Measurements from ENCODE around the gene IL2RA.

The IL2RA gene

GRCh38 chr10:5988336-5988920 lies 73.7 kb downstream of the IL2RA start:
- peaks cover 7% of the 10 kb centered on the region for H3K4me1 ChIP-seq (ENCODE audit: control insufficient read depth, insufficient read depth, low read length, poor library complexity, severe bottlenecking)
- no peaks in the 10 kb centered on the region for H3K36me3 ChIP-seq (ENCODE audit: control insufficient read depth, insufficient read depth, low read length)
- H3K9me3 ChIP-seq (ENCODE audit: control insufficient read depth, low read length): peaks cover 5% of the 10 kb centered on the region
- no peak for DNase-seq
- no peaks in the 10 kb centered on the region for H3K27me3 ChIP-seq (replicated peaks; ENCODE audit: control insufficient read depth, insufficient read depth, low read length, poor library complexity, severe bottlenecking)
- H3K27ac ChIP-seq (ENCODE audit: insufficient read depth, low read length, poor library complexity, severe bottlenecking): no peak overlapping the region
- H3K4me3 ChIP-seq (ENCODE audit: insufficient read depth, low read depth, low read length, poor library complexity, severe bottlenecking): no peak overlapping the region

DNA sequence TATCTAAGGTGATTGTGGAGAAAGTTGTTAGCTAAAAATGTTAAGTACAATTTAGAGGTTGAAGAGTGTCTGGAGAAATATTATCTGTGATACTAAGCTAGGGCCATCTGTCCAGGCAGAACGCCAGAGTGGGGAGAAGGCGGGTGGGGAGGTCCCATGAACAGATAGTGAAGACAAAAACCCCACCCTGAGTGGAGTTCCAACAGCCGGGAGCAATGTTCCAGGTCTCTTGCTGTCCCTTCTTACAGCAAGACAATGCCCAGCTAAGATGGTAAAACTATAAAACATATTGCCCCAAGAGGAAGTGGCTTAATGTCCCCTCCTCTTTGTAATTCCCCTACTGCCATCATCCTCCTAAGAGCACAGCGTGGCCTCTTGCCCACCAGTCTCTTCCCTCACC lies 74.4 kb downstream of the IL2RA start:
- peaks cover 7% of the 10 kb centered on the region for H3K4me1 ChIP-seq (ENCODE audit: control insufficient read depth, insufficient read depth, low read length, poor library complexity, severe bottlenecking)
- DNase-seq: no peak

DNA sequence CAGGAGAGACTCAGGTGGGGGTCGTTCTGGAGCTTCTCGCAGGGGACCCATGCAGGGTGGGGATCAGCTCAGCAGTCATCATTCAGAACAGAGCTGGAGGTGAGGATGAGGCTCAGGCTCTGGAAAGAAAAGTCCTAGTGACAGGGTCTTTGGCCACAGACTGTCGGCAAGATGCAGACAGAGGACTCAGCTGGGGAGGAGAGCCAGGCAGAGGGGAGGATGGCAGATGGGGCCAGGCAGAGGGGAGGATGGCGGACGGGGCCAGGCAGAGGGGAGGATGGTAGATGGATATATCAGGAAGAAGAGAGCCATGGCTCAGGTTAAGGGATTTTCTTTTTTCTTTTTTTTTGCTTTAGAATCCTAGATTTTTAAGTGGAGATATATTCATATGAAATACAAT lies 77.1 kb downstream of the IL2RA start:
- H3K4me3 ChIP-seq (ENCODE audit: insufficient read depth, low read depth, low read length, poor library complexity, severe bottlenecking): no peak overlapping the region
- no peaks in the 10 kb centered on the region for H3K9me3 ChIP-seq (ENCODE audit: control insufficient read depth, low read length)
- DNase-seq: no peak
- H3K27ac ChIP-seq (ENCODE audit: insufficient read depth, low read length, poor library complexity, severe bottlenecking): no peak overlapping the region
- H3K36me3 ChIP-seq (ENCODE audit: control insufficient read depth, insufficient read depth, low read length): no peaks in the 10 kb centered on the region
- H3K4me1 ChIP-seq (ENCODE audit: control insufficient read depth, insufficient read depth, low read length, poor library complexity, severe bottlenecking): peaks cover 7% of the 10 kb centered on the region
- H3K27me3 ChIP-seq (replicated peaks; ENCODE audit: control insufficient read depth, insufficient read depth, low read length, poor library complexity, severe bottlenecking): no peaks in the 10 kb centered on the region

More for the DNA sequence above, 74.4 kb downstream of the IL2RA start:
- Histone ChIP-seq H3K36me3 (ENCODE audit: control insufficient read depth, insufficient read depth, low read length) (no peaks in the 10 kb centered on the region), H3K27ac (ENCODE audit: insufficient read depth, low read length, poor library complexity, severe bottlenecking) (no peak overlapping the region), H3K4me3 (ENCODE audit: insufficient read depth, low read depth, low read length, poor library complexity, severe bottlenecking) (no peak overlapping the region), H3K27me3 (replicated peaks; ENCODE audit: control insufficient read depth, insufficient read depth, low read length, poor library complexity, severe bottlenecking) (no peaks in the 10 kb centered on the region), H3K9me3 (ENCODE audit: control insufficient read depth, low read length) (peaks cover 5% of the 10 kb centered on the region)

- DNase-seq: no peak
- Histone ChIP-seq H3K27me3 (replicated peaks; ENCODE audit: control insufficient read depth, insufficient read depth, low read length, poor library complexity, severe bottlenecking) (no peaks in the 10 kb centered on the region), H3K4me3 (ENCODE audit: insufficient read depth, low read depth, low read length, poor library complexity, severe bottlenecking) (no peak overlapping the region), H3K27ac (ENCODE audit: insufficient read depth, low read length, poor library complexity, severe bottlenecking) (no peak overlapping the region), H3K9me3 (ENCODE audit: control insufficient read depth, low read length) (no peaks in the 10 kb centered on the region), H3K4me1 (ENCODE audit: control insufficient read depth, insufficient read depth, low read length, poor library complexity, severe bottlenecking) (peaks cover 7% of the 10 kb centered on the region), H3K36me3 (ENCODE audit: control insufficient read depth, insufficient read depth, low read length) (no peaks in the 10 kb centered on the region)
Observed at GRCh38 chr10:5983774-5984173, 78.4 kb downstream of the IL2RA start.

GRCh38 chr10:5981529-5981928 lies 80.6 kb downstream of the IL2RA start:
- no peaks in the 10 kb centered on the region for H3K9me3 ChIP-seq (ENCODE audit: control insufficient read depth, low read length)
- H3K4me3 ChIP-seq (ENCODE audit: insufficient read depth, low read depth, low read length, poor library complexity, severe bottlenecking): no peak overlapping the region
- no peak for DNase-seq
- peaks cover 3% of the 10 kb centered on the region for H3K36me3 ChIP-seq (ENCODE audit: control insufficient read depth, insufficient read depth, low read length)
- H3K27ac ChIP-seq (ENCODE audit: insufficient read depth, low read length, poor library complexity, severe bottlenecking): no peak overlapping the region
- H3K27me3 ChIP-seq (replicated peaks; ENCODE audit: control insufficient read depth, insufficient read depth, low read length, poor library complexity, severe bottlenecking): no peaks in the 10 kb centered on the region
- H3K4me1 ChIP-seq (ENCODE audit: control insufficient read depth, insufficient read depth, low read length, poor library complexity, severe bottlenecking): peaks cover 4% of the 10 kb centered on the region

- H3K4me1 ChIP-seq (ENCODE audit: control insufficient read depth, insufficient read depth, low read length, poor library complexity, severe bottlenecking): peaks cover 10% of the 10 kb centered on the region
- H3K27ac ChIP-seq (ENCODE audit: insufficient read depth, low read length, poor library complexity, severe bottlenecking): peak overlapping the region; percentile 93
- no peaks in the 10 kb centered on the region for H3K9me3 ChIP-seq (ENCODE audit: control insufficient read depth, low read length)
- H3K36me3 ChIP-seq (ENCODE audit: control insufficient read depth, insufficient read depth, low read length): peaks cover 3% of the 10 kb centered on the region
- no peaks in the 10 kb centered on the region for H3K27me3 ChIP-seq (replicated peaks; ENCODE audit: control insufficient read depth, insufficient read depth, low read length, poor library complexity, severe bottlenecking)
- peak overlapping the region; percentile 92 for H3K4me3 ChIP-seq (ENCODE audit: insufficient read depth, low read depth, low read length, poor library complexity, severe bottlenecking)
- no peak for DNase-seq
Observed at GRCh38 chr10:5978230-5978489, 84.0 kb downstream of the IL2RA start.

DNA sequence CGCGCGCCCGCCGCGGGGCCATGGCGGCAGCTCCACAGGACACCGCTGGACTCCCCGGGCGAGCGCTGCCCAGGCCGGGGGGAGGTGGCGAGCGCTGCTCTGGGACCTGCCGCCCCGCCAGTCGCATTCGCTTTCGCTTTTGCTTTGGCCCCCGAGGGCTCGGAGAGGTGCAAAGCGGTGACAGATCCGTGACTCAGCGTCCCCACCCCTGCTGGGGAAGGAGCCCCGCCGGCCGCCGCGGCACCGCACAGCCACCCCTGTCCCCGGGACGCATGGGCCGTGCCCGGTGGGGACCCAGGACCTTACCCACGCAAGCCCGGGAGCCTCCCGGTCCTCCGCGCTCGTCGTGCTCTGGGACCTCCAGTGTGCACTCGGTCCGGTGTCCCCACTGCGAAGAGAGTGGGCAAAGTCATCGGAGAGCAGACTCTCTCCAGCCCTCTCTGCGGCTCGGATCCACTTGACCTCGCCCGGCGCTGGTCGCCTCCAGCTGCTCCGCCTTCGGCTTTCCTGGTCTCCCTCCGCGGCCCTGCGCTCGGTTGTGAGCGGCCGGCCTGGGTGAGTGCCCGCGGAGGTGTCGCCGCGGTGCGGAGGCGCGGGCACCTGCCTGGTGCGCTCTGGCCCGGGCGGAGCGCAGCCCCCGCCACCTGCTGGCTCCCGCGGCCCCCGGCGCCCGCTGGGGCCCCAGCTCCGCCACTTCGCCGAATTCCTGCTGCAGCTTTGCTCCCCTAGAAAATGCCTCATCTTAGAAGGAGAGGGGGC lies 84.5 kb downstream of the IL2RA start, which contains the start of gene IL15RA:
TSS of gene IL15RA (minus strand) at position 73 of the 759 bp plus-strand sequence. CDS start at position 22, 51 bp downstream.
- Histone ChIP-seq H3K27me3 (replicated peaks; ENCODE audit: control insufficient read depth, insufficient read depth, low read length, poor library complexity, severe bottlenecking) (no peaks in the 10 kb centered on the region), H3K27ac (ENCODE audit: insufficient read depth, low read length, poor library complexity, severe bottlenecking) (peak within 1 kb of the TSS; percentile 93), H3K36me3 (ENCODE audit: control insufficient read depth, insufficient read depth, low read length) (peaks cover 3% of the 10 kb centered on the region), H3K4me1 (ENCODE audit: control insufficient read depth, insufficient read depth, low read length, poor library complexity, severe bottlenecking) (peaks cover 10% of the 10 kb centered on the region), H3K4me3 (ENCODE audit: insufficient read depth, low read depth, low read length, poor library complexity, severe bottlenecking) (peak within 1 kb of the TSS; percentile 92), H3K9me3 (ENCODE audit: control insufficient read depth, low read length) (no peaks in the 10 kb centered on the region)
- DNase-seq: peak; percentile 72 to 78 (median 73)

- peaks cover 3% of the 10 kb centered on the region for H3K36me3 ChIP-seq (ENCODE audit: control insufficient read depth, insufficient read depth, low read length)
- H3K27ac ChIP-seq (ENCODE audit: insufficient read depth, low read length, poor library complexity, severe bottlenecking): peak overlapping the region; percentile 93
- peak overlapping the region; percentile 92 for H3K4me3 ChIP-seq (ENCODE audit: insufficient read depth, low read depth, low read length, poor library complexity, severe bottlenecking)
- H3K27me3 ChIP-seq (replicated peaks; ENCODE audit: control insufficient read depth, insufficient read depth, low read length, poor library complexity, severe bottlenecking): no peaks in the 10 kb centered on the region
- no peaks in the 10 kb centered on the region for H3K9me3 ChIP-seq (ENCODE audit: control insufficient read depth, low read length)
- peak in 2 of 3 donors; percentile 11 to 19 for DNase-seq
- H3K4me1 ChIP-seq (ENCODE audit: control insufficient read depth, insufficient read depth, low read length, poor library complexity, severe bottlenecking): peaks cover 10% of the 10 kb centered on the region
Observed at GRCh38 chr10:5976512-5977470, 85.4 kb downstream of the IL2RA start.

DNA sequence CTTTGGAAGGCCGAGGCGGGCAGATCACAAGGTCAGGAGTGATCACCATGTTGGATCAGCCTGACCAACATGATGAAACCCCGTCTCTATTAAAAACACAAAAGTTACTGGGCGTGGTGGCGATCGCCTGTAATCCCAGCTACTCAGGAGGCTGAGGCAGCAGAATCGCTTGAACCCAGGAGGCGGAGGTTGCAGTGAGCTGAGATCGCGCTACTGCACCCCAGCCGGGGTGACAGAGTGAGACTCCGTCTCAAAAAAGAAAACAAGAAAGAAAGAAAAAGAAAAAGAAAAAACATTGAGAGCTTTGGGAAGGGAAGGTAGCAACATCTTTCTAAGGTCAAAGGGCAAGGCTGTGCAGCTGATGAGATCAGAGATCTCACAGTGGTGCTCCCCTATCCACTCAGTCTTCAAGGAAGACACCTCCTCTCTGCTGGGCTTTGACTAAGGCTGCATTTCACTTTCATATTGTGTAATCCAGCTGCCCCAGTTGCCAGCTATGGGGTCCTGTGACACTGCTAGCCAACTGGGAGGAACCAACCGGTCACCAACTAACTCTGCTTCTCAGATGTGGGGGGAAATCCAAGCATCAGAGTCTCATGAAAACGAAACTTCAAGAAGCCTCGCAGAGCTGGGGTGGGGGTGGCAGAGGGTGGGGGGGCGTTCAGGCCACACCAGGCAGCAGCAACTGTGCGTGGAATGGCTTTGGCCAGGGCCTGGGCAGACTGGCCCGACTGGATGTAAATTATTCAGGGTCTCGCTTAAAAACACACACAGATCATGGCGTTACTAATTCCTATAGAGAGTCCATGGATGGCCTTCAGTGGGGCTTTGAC lies 86.3 kb downstream of the IL2RA start:
- Histone ChIP-seq H3K4me3 (ENCODE audit: insufficient read depth, low read depth, low read length, poor library complexity, severe bottlenecking) (peak overlapping the region; percentile 92), H3K36me3 (ENCODE audit: control insufficient read depth, insufficient read depth, low read length) (peaks cover 3% of the 10 kb centered on the region), H3K4me1 (ENCODE audit: control insufficient read depth, insufficient read depth, low read length, poor library complexity, severe bottlenecking) (peaks cover 18% of the 10 kb centered on the region), H3K27me3 (replicated peaks; ENCODE audit: control insufficient read depth, insufficient read depth, low read length, poor library complexity, severe bottlenecking) (no peaks in the 10 kb centered on the region), H3K9me3 (ENCODE audit: control insufficient read depth, low read length) (no peaks in the 10 kb centered on the region), H3K27ac (ENCODE audit: insufficient read depth, low read length, poor library complexity, severe bottlenecking) (peak overlapping the region; percentile 93)
- DNase-seq: peak; percentile 31 to 52 (median 46)

Measured in effector memory CD4-positive, alpha-beta T cell (primary cell).